ENCODE measurements around the gene TWIST1.

Gene TWIST1

GRCh38 chr7:19091550-19092200, 25.8 kb downstream of the TWIST1 start:
- Histone ChIP-seq H3K36me3 (ENCODE audit: low read length) (no peaks in the 10 kb centered on the region), H3K9me3 (ENCODE audit: insufficient read depth, low read length) (no peaks in the 10 kb centered on the region), H3K9ac (ENCODE audit: low read length) (no peak overlapping the region), H4K20me1 (ENCODE audit: low read depth, low read length) (no peaks in the 10 kb centered on the region), H3K27ac (ENCODE audit: low read depth, low read length) (no peak overlapping the region), H3K79me2 (ENCODE audit: insufficient read depth, low read length) (no peaks in the 10 kb centered on the region), H3K9me2 (replicated peaks; ENCODE audit: insufficient read depth, low read length) (no peaks in the 10 kb centered on the region), H3K4me2 (ENCODE audit: low read depth, low read length, poor library complexity, severe bottlenecking) (no peak overlapping the region), H3F3A (ENCODE audit: insufficient read depth) (no peaks in the 10 kb centered on the region), H2AFZ (ENCODE audit: low read depth, low read length, severe bottlenecking) (no peak overlapping the region), H3K4me3 (ENCODE audit: insufficient read depth, low read length, poor library complexity, severe bottlenecking) (no peak overlapping the region), H3K27me3 (ENCODE audit: low read length) (no peaks in the 10 kb centered on the region)
- TF ChIP-seq EZH2phosphoT487 (conservative IDR thresholded peaks at IDR 0.05; ENCODE audit: low read length) (no peak), CTCF (IDR thresholded peaks at IDR 0.05; ENCODE audit: insufficient read depth, low read length, poor library complexity, severe bottlenecking) (no peak)

GRCh38 chr7:19090526-19090925, 26.9 kb downstream of the TWIST1 start:
- no peak overlapping the region for H3K4me3 ChIP-seq (ENCODE audit: insufficient read depth, low read length, poor library complexity, severe bottlenecking)
- H3K79me2 ChIP-seq (ENCODE audit: insufficient read depth, low read length) = no peaks in the 10 kb centered on the region
- TF ChIP-seq CTCF (IDR thresholded peaks at IDR 0.05; ENCODE audit: insufficient read depth, low read length, poor library complexity, severe bottlenecking) (no peak), EZH2phosphoT487 (conservative IDR thresholded peaks at IDR 0.05; ENCODE audit: low read length) (no peak)
- no peaks in the 10 kb centered on the region for H3K36me3 ChIP-seq (ENCODE audit: low read length)
- no peak overlapping the region for H3K9ac ChIP-seq (ENCODE audit: low read length)
- no peak overlapping the region for H2AFZ ChIP-seq (ENCODE audit: low read depth, low read length, severe bottlenecking)
- H3K4me2 ChIP-seq (ENCODE audit: low read depth, low read length, poor library complexity, severe bottlenecking) = no peak overlapping the region
- no peaks in the 10 kb centered on the region for H3K9me3 ChIP-seq (ENCODE audit: insufficient read depth, low read length)
- no peaks in the 10 kb centered on the region for H4K20me1 ChIP-seq (ENCODE audit: low read depth, low read length)
- no peak overlapping the region for H3K27ac ChIP-seq (ENCODE audit: low read depth, low read length)
- no peaks in the 10 kb centered on the region for H3K9me2 ChIP-seq (replicated peaks; ENCODE audit: insufficient read depth, low read length)
- H3F3A ChIP-seq (ENCODE audit: insufficient read depth) = no peaks in the 10 kb centered on the region
- no peaks in the 10 kb centered on the region for H3K27me3 ChIP-seq (ENCODE audit: low read length)

GRCh38 chr7:19089797-19090196, 27.6 kb downstream of the TWIST1 start:
- no peaks in the 10 kb centered on the region for H3K79me2 ChIP-seq (ENCODE audit: insufficient read depth, low read length)

More at GRCh38 chr7:19089797-19090196, 27.6 kb downstream of the TWIST1 start:
- H3K27me3 ChIP-seq (ENCODE audit: low read length) = no peaks in the 10 kb centered on the region
- no peaks in the 10 kb centered on the region for H3F3A ChIP-seq (ENCODE audit: insufficient read depth)
- no peaks in the 10 kb centered on the region for H3K36me3 ChIP-seq (ENCODE audit: low read length)
- H3K4me3 ChIP-seq (ENCODE audit: insufficient read depth, low read length, poor library complexity, severe bottlenecking) = no peak overlapping the region
- H4K20me1 ChIP-seq (ENCODE audit: low read depth, low read length) = no peaks in the 10 kb centered on the region; the same call in 1 of the 2 replicates
- TF ChIP-seq CTCF (IDR thresholded peaks at IDR 0.05; ENCODE audit: insufficient read depth, low read length, poor library complexity, severe bottlenecking) (no peak), EZH2phosphoT487 (conservative IDR thresholded peaks at IDR 0.05; ENCODE audit: low read length) (no peak)
- H3K9ac ChIP-seq (ENCODE audit: low read length) = no peak overlapping the region
- no peak overlapping the region for H2AFZ ChIP-seq (ENCODE audit: low read depth, low read length, severe bottlenecking)
- no peak overlapping the region for H3K27ac ChIP-seq (ENCODE audit: low read depth, low read length)
- no peaks in the 10 kb centered on the region for H3K9me2 ChIP-seq (replicated peaks; ENCODE audit: insufficient read depth, low read length)
- no peaks in the 10 kb centered on the region for H3K9me3 ChIP-seq (ENCODE audit: insufficient read depth, low read length)
- H3K4me2 ChIP-seq (ENCODE audit: low read depth, low read length, poor library complexity, severe bottlenecking) = no peak overlapping the region
